Ovary (tissue), 9 donors: ENCODE measurements around the gene TGFB2. TPM values are rescaled to one million over a fixed set of nuclear protein-coding genes. Genes with fewer than 3 reads are reported as not detected.

Experiments used
- DNase-seq, 5 donors: peaks; one replicate each; pipeline ENCODE4 v3.0.0-alpha.2; 2019 to 2020
- H3K27ac ChIP-seq, 2 donors: fragments of 200-600 bp; one replicate each; pipeline versions ENCODE4 v1.5.1 to v1.8.0; 2019 to 2022
- H3K27me3 ChIP-seq: fragments of 200-600 bp; one replicate; pipeline ENCODE4 v1.8.0; 2022
- H3K36me3 ChIP-seq: fragments of 200-600 bp; sonication (generic); one replicate; pipeline ENCODE4 v1.5.1; 2019
- H3K4me1 ChIP-seq: one replicate; pipeline ENCODE4 v1.8.1; 2013; ENCODE audit warnings: mild to moderate bottlenecking, moderate library complexity; ENCODE audit not compliant: insufficient read depth
- H3K4me3 ChIP-seq: fragments of 200-600 bp; sonication (generic); one replicate; pipeline ENCODE4 v1.5.1; 2017
- H3K9me3 ChIP-seq, 2 donors: fragments of 200-600 bp in 1 of 2; sonication (generic) in 1 of 2; one replicate each; pipeline versions ENCODE4 v1.5.1 to v1.8.1; 2013 to 2019; ENCODE audit warnings: mild to moderate bottlenecking in 1 of 2, moderate library complexity in 1 of 2
- EP300 ChIP-seq: sonication (generic); formaldehyde crosslinking; IDR thresholded peaks from one replicate; pipeline ENCODE4 v1.6.1; 2017; ENCODE audit warnings: antibody characterized with exemption
- POLR2A ChIP-seq: fragments of 450-650 bp; IDR thresholded peaks from one replicate; pipeline ENCODE4 v1.6.1; 2017; ENCODE audit warnings: antibody characterized with exemption, mild to moderate bottlenecking, moderate library complexity
- WGBS, 3 donors: extraction: QIAGEN DNeasy Blood & Tissue Kit in 1 of 3; methylation state at CpG; one replicate each; pipeline versions ENCODE4 v1.1.5 to v1.1.7; 2013 to 2017; 5-methylcytosine and 5-hydroxymethylcytosine counted together
- intact Hi-C, 4 donors: fragments of 100-400 bp; cut with DNase I; formaldehyde crosslinking; loops; one replicate each; pipeline versions ENCODE4 v1.11.0 to v1.15.1; 2022 to 2023
- polyA plus RNA-seq, 2 donors: library from polyadenylated mRNA; stranded (reverse); fragments of 200-250 nt in 1 of 2; fragments of 350-450 nt in 1 of 2; fragmentation: Illumina TruSeq in 1 of 2; extraction: RNeasy Lipid Tissue Mini Kit (QIAGEN cat#74804) in 1 of 2; gene quantifications; one replicate each; pipeline ENCODE4 v1.2.3, GENCODE V29; 2013 to 2014
- total RNA-seq, 7 donors: library from RNA; depleted of rRNA in 2 of 7; stranded (reverse); fragments of >200 nt in 2 of 7; fragmentation: NEBNext Ultra II Directional in 3 of 7; extraction: Animal tissue kit (Norgen Biotek cat#: 25700) in 3 of 7; gene quantifications; one replicate each; pipeline versions ENCODE4 v1.1.0 to v1.2.4, GENCODE V29; 2016 to 2023
- TF ChIP-seq, protein P1 (sequence below), 3 donors: fragments of 450-650 bp in 2 of 3; fragments of 200-600 bp in 1 of 3; IDR thresholded peaks; one replicate each; pipeline versions ENCODE4 v1.5.1 to v1.8.0; 2016 to 2022; ENCODE audit warnings: antibody characterized with exemption in 3 of 3, mild to moderate bottlenecking in 1 of 3
- donor health status: DM: no; HTN: no; CAD: no; lungs with moderate emphysema.
- donor health status: DM: no; HTN: no; CAD: no.
- donor health status: Bipolar disorder and iron deficiency.
- donor health status: DM: yes; HTN: yes; CAD: no.
- donor health status: DM: no; HTN: no; CAD: no.
- donor health status: DM: yes; HTN: yes; CAD: no.

TGFB2 gene
- total and polyA plus RNA-seq, 9 donors: 3.8 to 29.4 (median 9.3) TPM

GRCh38 chr1:218429301-218429700 is 84.2 kb downstream of the TGFB2 start:
- no peaks in the 10 kb centered on the region for H3K36me3 ChIP-seq
- H3K27ac ChIP-seq: no peak overlapping the region
- H3K27me3 ChIP-seq: no peaks in the 10 kb centered on the region
- no peak for DNase-seq
- no peaks in the 10 kb centered on the region for H3K9me3 ChIP-seq
- H3K4me1 ChIP-seq: no peaks in the 10 kb centered on the region
- TF ChIP-seq, protein P1, sequence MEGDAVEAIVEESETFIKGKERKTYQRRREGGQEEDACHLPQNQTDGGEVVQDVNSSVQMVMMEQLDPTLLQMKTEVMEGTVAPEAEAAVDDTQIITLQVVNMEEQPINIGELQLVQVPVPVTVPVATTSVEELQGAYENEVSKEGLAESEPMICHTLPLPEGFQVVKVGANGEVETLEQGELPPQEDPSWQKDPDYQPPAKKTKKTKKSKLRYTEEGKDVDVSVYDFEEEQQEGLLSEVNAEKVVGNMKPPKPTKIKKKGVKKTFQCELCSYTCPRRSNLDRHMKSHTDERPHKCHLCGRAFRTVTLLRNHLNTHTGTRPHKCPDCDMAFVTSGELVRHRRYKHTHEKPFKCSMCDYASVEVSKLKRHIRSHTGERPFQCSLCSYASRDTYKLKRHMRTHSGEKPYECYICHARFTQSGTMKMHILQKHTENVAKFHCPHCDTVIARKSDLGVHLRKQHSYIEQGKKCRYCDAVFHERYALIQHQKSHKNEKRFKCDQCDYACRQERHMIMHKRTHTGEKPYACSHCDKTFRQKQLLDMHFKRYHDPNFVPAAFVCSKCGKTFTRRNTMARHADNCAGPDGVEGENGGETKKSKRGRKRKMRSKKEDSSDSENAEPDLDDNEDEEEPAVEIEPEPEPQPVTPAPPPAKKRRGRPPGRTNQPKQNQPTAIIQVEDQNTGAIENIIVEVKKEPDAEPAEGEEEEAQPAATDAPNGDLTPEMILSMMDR (IDR thresholded peaks at IDR 0.05): no peak
- TF ChIP-seq EP300 (no peak), POLR2A (no peak)
- no peak overlapping the region for H3K4me3 ChIP-seq
- intact Hi-C loops: no loop called here

- intact Hi-C loops: loop anchor here in 1 of 4 donors (10.0 kb wide), 1 partner anchor 76 kb away; no protein-coding TSS in a partner anchor
- no peak for TF ChIP-seq POLR2A
- TF ChIP-seq, protein P1 (IDR thresholded peaks at IDR 0.05): no peak
- no peak for TF ChIP-seq EP300
- Histone ChIP-seq H3K4me3 (no peak overlapping the region), H3K36me3 (no peaks in the 10 kb centered on the region), H3K9me3 (no peaks in the 10 kb centered on the region), H3K4me1 (no peaks in the 10 kb centered on the region), H3K27ac (no peak overlapping the region), H3K27me3 (no peaks in the 10 kb centered on the region)
- WGBS, 3 donors: 86 to 96% (median 93%) methylated on average over 1 of the region's 1 CpG
- no peak for DNase-seq
Measured at GRCh38 chr1:218430346-218430745, 85.2 kb downstream of the TGFB2 start.

- no peaks in the 10 kb centered on the region for H3K27me3 ChIP-seq
- no peak overlapping the region for H3K4me3 ChIP-seq
- no peaks in the 10 kb centered on the region for H3K36me3 ChIP-seq
- DNase-seq: no peak
- intact Hi-C loops: loop anchor here in 1 of 4 donors (10.0 kb wide), 1 partner anchor 76 kb away; no protein-coding TSS in a partner anchor
- 4 to 29% (median 9%) methylated on average over 2 of the region's 2 CpGs for WGBS, 3 donors
- TF ChIP-seq, protein P1 (IDR thresholded peaks at IDR 0.05): no peak
- TF ChIP-seq POLR2A (no peak), EP300 (no peak)
- no peak overlapping the region for H3K27ac ChIP-seq
- no peaks in the 10 kb centered on the region for H3K4me1 ChIP-seq
- H3K9me3 ChIP-seq: no peaks in the 10 kb centered on the region
Measured at GRCh38 chr1:218430822-218431221, 85.7 kb downstream of the TGFB2 start.

DNA sequence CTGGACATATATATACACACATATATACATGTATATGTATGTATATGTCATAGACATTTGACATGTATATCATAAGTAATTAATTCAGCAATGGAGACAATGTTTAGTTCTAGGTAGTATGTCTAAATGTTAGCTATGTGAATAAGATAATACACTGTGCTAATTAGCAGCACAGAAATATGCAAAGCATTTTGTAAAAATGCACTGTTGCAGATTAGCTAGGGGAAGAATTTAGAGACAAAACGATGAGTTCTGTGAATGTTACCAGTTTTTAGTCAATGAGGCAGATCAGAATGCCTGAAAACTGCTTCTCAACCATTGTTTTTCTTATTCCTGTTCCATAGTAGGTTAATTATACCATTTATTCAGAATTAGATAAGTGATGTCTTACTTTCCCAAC is 86.3 kb downstream of the TGFB2 start:
- DNase-seq: no peak
- Histone ChIP-seq H3K36me3 (no peaks in the 10 kb centered on the region), H3K4me1 (no peaks in the 10 kb centered on the region), H3K27me3 (no peaks in the 10 kb centered on the region), H3K27ac (no peak overlapping the region), H3K9me3 (no peaks in the 10 kb centered on the region), H3K4me3 (no peak overlapping the region)
- 5 to 13% (median 6%) methylated on average over 1 of the region's 1 CpG for WGBS, 3 donors
- TF ChIP-seq, protein P1 (IDR thresholded peaks at IDR 0.05): no peak
- TF ChIP-seq EP300: no peak
- TF ChIP-seq POLR2A: no peak
- intact Hi-C loops: loop anchor here in 1 of 4 donors (10.0 kb wide), 1 partner anchor 77 kb away; no protein-coding TSS in a partner anchor
